Adipocyte (in vitro differentiated cells): ENCODE measurements around the gene LYSMD3.

Experiments
- DNase-seq: peaks from one replicate; pipeline ENCODE4 v3.0.0-alpha.2; 2015; ENCODE audit warnings: low read depth
- H3K27me3 ChIP-seq: replicated peaks from 2 replicates; pipeline ENCODE4 v1.7.0; 2013; ENCODE audit warnings: mild to moderate bottlenecking, low read length, moderate library complexity; ENCODE audit not compliant: control insufficient read depth, insufficient read depth
- H3K36me3 ChIP-seq: 2 replicates; pipeline ENCODE4 v1.7.0; 2013; ENCODE audit warnings: low read length, mild to moderate bottlenecking, moderate library complexity; ENCODE audit not compliant: control insufficient read depth, insufficient read depth, severe bottlenecking
- H3K4me1 ChIP-seq: 2 replicates; pipeline ENCODE4 v1.7.0; 2013; ENCODE audit warnings: mild to moderate bottlenecking, low read length, moderate library complexity; ENCODE audit not compliant: control insufficient read depth, insufficient read depth
- H3K4me3 ChIP-seq: 2 replicates; pipeline ENCODE4 v1.7.0; 2013; ENCODE audit warnings: mild to moderate bottlenecking, low read length, moderate library complexity
- H3K9ac ChIP-seq: 2 replicates; pipeline ENCODE4 v1.7.0; 2013; ENCODE audit warnings: mild to moderate bottlenecking, low read length, moderate library complexity
- H3K9me3 ChIP-seq: 2 replicates; pipeline ENCODE4 v1.7.0; 2013; ENCODE audit warnings: mild to moderate bottlenecking, low read length, moderate library complexity; ENCODE audit not compliant: control insufficient read depth

LYSMD3 gene

GRCh38 chr5:90479611-90480385 is 49.6 kb downstream of the LYSMD3 start:
- H3K27me3 ChIP-seq: no peaks in the 10 kb centered on the region

GRCh38 chr5:90477621-90478215 is 51.7 kb downstream of the LYSMD3 start:
- Histone ChIP-seq H3K27me3 (no peaks in the 10 kb centered on the region), H3K36me3 (no peaks in the 10 kb centered on the region)
- DNase-seq: no peak

More at GRCh38 chr5:90479611-90480385, 49.6 kb downstream of the LYSMD3 start:
- H3K9ac ChIP-seq: no peak overlapping the region
- H3K4me3 ChIP-seq: no peak overlapping the region
- H3K36me3 ChIP-seq: no peaks in the 10 kb centered on the region
- no peaks in the 10 kb centered on the region for H3K9me3 ChIP-seq
- no peak for DNase-seq
- no peaks in the 10 kb centered on the region for H3K4me1 ChIP-seq

GRCh38 chr5:90477073-90477472 is 52.3 kb downstream of the LYSMD3 start:
- Histone ChIP-seq H3K4me3 (peak overlapping the region; percentile 37), H3K36me3 (no peaks in the 10 kb centered on the region), H3K9ac (peak overlapping the region; percentile 33), H3K9me3 (no peaks in the 10 kb centered on the region), H3K27me3 (no peaks in the 10 kb centered on the region), H3K4me1 (peaks cover 15% of the 10 kb centered on the region)
- no peak for DNase-seq

More at GRCh38 chr5:90477621-90478215, 51.7 kb downstream of the LYSMD3 start:
- peak overlapping the region; percentile 33 for H3K9ac ChIP-seq
- peaks cover 11% of the 10 kb centered on the region for H3K4me1 ChIP-seq
- peak overlapping the region; percentile 37 for H3K4me3 ChIP-seq
- no peaks in the 10 kb centered on the region for H3K9me3 ChIP-seq

DNA sequence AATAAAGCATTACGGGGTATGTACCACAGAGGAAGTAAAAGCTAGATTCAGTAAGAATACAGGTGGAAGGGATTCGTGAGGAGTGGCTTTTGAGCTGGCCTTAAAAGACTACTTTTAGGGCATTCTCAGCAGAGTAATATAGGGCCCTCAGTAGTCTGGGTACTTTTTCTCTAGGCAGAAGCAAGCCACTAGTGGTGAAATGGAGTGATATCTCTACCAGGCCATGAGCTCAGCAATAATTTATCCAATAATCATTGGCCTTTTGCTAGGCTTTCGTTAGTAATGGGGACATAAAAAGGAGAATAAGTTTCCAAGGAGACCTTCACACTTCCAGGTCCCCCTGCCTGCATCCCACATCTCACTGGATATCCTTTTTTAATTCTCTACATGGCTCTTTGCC is 53.0 kb downstream of the LYSMD3 start:
- no peak overlapping the region for H3K4me3 ChIP-seq
- DNase-seq: no peak
- peaks cover 15% of the 10 kb centered on the region for H3K4me1 ChIP-seq
- no peak overlapping the region for H3K9ac ChIP-seq
- H3K9me3 ChIP-seq: no peaks in the 10 kb centered on the region
- H3K36me3 ChIP-seq: no peaks in the 10 kb centered on the region
- no peaks in the 10 kb centered on the region for H3K27me3 ChIP-seq

- DNase-seq: no peak
- Histone ChIP-seq H3K9me3 (no peaks in the 10 kb centered on the region), H3K36me3 (no peaks in the 10 kb centered on the region), H3K4me3 (peak overlapping the region; percentile 91), H3K9ac (peak overlapping the region; percentile 86), H3K27me3 (no peaks in the 10 kb centered on the region), H3K4me1 (peaks cover 15% of the 10 kb centered on the region)
Measured at GRCh38 chr5:90475436-90475980, 53.9 kb downstream of the LYSMD3 start.

GRCh38 chr5:90474235-90475107 is 54.9 kb downstream of the LYSMD3 start, which contains the start of the genes MBLAC2 and POLR3G:
Gene MBLAC2 (minus strand): TSS chr5:90474771. CDS start chr5:90474292, 479 bp downstream.
Gene POLR3G (plus strand): TSS chr5:90474864. CDS start chr5:90485568, 10,704 bp downstream.
- peak; percentile 95 for DNase-seq
- peak within 1 kb of the TSS; percentile 86 for H3K9ac ChIP-seq
- H3K4me3 ChIP-seq: peak within 1 kb of the TSS; percentile 91
- H3K36me3 ChIP-seq: no peaks in the 10 kb centered on the region
- no peaks in the 10 kb centered on the region for H3K27me3 ChIP-seq
- no peaks in the 10 kb centered on the region for H3K9me3 ChIP-seq
- H3K4me1 ChIP-seq: peaks cover 15% of the 10 kb centered on the region

GRCh38 chr5:90473396-90474234 is 55.8 kb downstream of the LYSMD3 start:
- Histone ChIP-seq H3K4me3 (peak overlapping the region; percentile 91), H3K27me3 (no peaks in the 10 kb centered on the region), H3K9me3 (no peaks in the 10 kb centered on the region), H3K36me3 (no peaks in the 10 kb centered on the region), H3K9ac (peak overlapping the region; percentile 86), H3K4me1 (peaks cover 15% of the 10 kb centered on the region)
- peak; percentile 65 for DNase-seq

DNA sequence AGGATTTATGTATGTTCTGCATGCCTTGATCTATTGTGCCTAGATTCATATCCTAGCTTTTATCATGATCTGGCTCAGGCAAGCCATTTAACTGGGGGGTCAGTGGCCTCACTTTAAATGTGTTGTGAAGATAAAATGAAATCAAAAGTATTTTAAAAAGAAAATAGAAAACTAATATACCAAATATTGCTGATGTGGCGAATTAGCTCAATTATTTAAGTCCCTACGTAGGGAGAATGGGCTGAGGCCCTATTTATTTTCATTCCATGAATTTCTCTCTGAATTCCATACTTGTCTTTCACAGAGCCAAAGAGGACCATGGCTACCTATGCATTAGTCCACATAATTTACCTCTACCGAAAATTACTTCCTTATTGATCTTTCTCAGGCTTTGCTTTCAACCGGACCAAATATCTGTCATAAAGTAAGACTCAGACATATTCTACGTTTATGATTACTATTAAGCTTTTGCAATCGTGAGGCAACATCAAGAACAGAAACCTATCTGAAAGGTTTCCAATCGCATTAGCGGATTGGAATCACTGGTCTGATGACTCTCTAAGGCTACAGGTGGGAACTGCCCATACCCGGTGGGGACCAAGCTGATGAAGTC is 56.5 kb downstream of the LYSMD3 start:
- no peak for DNase-seq
- H3K9me3 ChIP-seq: no peaks in the 10 kb centered on the region
- peak overlapping the region; percentile 91 for H3K4me3 ChIP-seq
- H3K4me1 ChIP-seq: peaks cover 15% of the 10 kb centered on the region
- H3K9ac ChIP-seq: peak overlapping the region; percentile 86
- H3K27me3 ChIP-seq: no peaks in the 10 kb centered on the region
- H3K36me3 ChIP-seq: no peaks in the 10 kb centered on the region
